ENCODE measurements around the gene COX6A1.
"Not testable (repeated sequence)": the region's sequence is repeated elsewhere in the genome, so short reads cannot be mapped to it uniquely, and the experiment has no call there.

Gene COX6A1

DNA sequence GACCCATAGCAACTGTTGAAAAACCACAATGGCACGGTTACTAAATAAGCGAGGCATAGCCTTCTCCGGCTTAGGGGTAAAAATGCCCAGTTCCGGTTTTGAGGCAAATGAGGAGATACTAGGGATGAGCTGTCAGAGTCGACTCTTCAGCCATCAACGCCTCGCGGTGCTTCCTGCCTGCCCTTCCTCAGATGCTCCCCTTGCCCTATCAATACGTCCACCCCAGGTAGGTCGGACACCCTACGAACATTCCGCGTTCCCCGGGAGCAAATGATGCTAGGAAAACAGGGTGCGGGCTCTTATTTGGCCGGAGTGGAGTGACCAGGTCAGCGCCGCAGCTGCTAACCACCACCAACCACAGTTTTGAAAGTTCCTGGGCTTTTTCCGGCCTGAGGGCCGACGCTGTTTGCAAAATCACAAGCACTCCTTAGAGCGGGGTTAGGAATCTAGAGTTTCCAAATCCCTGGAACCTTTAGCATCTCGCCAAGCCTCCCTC, 30.5 kb downstream of the COX6A1 start:
- peak; percentile 71 for DNase-seq (ENCODE audit: low read depth, low spot score)

DNA sequence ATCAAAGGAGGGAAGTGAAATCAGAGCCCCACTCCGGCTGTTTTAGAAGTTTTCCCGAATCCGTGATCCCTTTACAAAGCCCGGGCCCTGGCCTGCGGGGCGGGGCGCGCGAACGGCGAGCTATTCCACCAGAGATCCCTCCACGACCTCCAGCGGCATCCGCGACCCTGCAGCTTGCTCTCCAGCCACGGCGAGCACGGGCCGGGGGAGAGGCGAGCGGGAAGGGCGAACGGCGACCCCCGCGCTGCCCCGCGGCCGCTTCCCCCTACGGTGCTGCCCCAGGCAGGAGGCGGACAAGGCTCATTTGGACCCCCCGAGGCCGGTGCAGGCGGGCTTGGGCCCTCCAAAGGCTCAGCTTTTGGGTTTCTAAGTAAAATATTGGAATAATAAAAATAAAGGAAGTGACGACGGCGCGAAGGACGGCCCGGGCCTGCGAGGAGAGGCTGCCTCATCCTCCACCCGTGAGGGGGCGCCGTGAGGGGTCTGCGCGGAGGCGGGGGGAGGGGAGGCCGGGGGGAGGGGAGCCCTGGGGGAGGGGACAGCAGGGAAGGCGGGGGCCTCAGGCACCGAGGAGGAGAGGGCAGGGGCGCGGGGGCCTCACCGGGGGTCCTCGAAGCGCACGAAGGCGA, 31.0 kb downstream of the COX6A1 start:
- DNase-seq (ENCODE audit: low read depth, low spot score): no peak

DNA sequence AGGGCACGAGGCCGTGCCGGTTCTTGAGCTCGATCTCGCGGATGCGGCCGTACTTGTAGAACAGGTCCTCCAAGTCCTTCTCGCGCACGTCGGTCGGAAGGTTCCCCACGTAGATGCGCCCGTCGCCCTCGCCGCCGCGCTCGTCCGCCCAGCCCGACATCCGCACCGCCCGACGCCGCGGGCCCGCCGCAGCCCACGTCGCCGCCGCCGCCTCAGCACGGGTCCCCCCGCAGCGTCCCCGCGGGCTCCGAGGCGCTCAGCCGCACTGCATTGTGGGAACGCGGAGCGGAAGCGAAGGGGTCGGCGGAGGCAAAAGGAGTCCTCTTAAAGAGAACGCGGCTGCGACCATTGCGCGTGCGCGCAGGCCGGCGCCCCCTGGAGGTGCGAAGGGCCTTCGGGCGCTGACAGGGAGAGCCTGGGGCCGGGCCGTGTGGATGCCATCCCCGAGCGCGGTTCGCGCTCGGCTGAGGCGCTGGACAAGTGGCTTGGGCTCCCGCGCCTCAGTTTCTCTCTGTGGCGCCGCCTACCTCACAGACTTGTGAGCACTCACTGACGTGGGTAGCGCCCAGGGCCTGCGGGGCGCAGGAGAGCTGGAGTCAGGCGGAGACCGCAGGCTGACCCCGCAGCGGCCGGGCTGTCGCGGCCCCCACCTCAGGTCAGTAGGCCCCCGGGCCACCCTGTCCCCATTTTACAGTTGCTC, 31.7 kb downstream of the COX6A1 start, which contains the start of gene SRSF9:
Gene SRSF9, minus strand, starts transcription at position 299 of the 700 bp plus-strand sequence. Its CDS starts 139 bp downstream, at position 160.
- DNase-seq (ENCODE audit: low read depth, low spot score): peak; percentile 99

DNA sequence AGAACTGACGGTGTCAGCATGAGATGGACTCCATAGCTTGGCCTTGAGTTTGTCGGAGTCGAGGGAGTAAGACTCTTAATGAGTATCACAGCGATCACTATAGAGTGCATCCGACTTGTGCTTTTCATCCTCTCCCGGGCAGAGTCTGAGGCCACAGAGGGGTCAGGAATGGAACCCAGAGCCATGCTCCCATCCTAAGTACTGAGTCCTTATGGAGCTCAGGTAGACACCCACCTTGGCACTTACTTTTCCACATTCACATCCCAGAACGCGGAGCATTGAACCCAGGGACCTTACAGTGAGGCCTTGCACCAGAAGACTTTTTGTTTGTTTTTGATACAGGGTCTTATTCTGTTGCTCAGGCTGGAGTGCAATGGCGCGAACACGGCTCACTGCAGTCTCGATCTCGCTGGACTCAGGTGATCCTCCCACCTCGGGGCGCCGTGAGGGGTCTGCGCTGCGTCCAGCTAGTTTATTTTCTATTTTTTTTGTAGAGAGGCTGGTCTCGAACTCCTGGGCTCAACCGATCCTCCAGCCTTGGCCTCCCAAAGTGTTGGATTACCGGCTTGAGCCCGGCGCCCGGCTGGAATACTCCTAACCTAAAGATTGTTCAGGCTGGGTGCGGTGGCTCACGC, 32.4 kb downstream of the COX6A1 start:
- no peak for DNase-seq (ENCODE audit: low read depth, low spot score)

DNA sequence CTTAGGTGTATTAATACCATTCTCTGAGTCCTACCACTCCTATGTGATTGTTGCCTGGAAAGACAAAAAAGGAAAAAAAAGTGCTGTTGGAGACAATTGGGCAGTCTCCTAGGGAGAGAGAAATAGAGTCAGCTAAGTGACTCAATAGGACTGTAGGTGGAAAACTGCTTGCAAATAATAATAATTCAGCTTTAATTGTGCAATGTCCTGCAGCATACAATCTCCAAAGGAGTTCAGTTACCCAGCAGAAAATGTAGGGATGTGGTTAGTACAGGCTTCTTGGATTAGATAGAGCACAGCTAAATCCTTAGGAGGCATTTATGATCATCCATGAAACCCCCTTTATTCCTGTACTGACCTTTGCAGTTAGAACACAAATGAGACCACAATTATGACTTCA, 34.6 kb downstream of the COX6A1 start:
- DNase-seq (ENCODE audit: low read depth, low spot score): no peak

DNA sequence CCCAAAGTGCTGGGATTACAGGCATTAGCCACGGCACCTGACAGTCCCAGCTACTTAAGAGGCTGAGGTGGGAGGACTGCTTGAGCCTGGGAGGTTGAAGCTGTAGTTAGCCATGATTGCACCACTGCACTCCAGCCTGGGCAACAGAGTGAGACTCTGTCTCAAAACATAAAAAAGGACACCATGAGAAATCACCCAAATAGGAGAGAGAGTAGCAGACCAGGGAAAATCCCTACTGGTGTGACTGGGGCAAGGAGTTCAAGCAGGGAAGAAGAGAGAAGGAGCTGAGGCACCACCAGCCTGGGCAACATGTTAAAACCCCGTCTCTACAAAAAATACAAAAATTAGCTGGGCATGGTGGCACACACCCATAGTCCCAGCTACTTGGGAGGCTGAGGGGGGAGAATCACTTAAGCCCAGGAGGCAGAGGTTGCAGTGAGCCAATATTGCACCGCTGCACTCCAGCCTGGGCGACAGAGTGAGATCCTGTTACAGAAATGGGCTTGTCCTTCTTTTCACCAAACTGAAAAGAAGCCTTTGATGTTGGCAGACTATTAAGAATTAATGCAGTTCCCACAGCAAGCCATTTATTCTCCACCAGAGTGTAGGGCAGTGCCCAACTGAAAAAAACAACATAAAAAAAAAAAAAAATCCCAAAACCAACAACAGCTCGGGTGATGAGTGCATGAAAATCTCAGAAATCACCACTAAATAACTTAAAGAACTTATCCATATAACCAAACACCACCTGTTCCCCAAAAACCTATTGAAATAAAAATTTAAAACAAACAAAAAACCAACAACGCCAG, 36.1 kb downstream of the COX6A1 start:
- DNase-seq (ENCODE audit: low read depth, low spot score): no peak

DNA sequence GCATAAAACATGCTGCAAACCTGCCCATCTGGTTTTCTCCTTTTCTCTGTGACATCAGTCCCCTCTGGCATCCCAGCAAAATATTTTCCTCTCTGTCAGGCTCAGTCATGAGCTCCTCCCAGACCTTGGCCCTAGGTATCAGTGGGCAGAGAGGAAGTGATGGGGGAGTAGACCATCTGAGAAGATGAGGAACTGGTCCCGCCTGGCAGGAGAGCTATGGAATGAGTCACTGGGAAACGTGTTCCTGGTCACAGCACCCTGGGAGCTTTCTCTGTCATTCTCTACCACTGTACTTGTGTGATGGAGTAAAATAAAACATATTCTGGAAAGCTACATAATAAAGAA, 36.7 kb downstream of the COX6A1 start:
- peak; percentile 71 for DNase-seq (ENCODE audit: low read depth, low spot score)

DNA sequence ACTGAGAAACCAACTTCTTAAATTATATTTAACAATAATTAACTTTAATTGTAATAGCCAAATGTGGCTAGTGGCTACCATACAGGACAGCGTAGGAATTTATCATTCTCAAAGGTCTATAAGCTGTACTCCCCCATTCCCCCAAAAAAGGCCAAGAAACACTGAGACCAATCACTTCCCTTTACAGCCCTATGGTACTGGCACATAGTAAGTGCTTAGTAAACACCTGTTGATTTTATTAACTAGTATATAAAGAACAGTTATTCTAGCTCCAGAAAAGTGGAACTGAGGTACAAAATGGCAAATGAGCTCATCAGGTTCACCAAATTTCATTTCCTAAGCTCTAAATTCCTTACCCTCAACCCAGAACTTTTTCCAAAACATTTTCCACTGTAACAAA, 37.7 kb downstream of the COX6A1 start:
- no peak for DNase-seq (ENCODE audit: low read depth, low spot score)

DNA sequence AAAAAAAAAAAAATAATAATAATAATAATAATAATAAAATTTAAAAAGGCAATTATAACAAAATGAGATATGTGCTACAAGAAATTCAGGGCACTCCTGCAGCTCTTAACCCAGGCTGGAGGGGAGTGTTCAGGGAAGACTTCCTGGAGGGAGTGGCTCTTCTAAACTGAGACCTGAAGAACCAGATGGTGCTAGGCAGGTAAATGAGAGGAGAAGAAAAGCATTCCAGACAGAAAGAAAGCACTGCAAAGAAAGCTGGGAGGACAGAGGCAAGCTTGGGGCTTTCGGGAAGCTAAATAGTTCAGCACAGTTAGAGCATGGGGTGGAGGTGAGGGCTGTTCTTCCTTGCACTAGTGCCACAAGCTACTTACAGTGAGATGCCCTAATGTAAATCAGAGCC, 41.5 kb downstream of the COX6A1 start:
- DNase-seq (ENCODE audit: low read depth, low spot score): no peak

DNA sequence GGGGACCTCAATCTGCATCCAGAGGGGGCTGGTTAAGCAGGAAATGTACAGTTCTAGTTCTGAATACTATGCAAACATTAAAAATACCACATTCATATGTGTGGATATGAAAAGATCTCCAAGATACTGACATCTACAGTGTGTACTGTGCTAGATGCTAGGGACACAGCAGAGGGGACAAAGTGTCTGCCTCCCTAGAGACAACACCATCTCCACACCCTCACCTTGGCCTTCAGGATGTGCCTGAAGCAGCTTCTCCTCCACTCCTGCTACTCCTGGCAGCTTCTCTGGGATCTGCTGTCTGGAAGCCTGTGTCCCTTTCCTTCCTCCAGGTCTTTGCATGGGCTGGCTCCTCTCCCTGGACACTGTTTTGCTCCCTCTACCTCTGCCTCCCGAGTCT, 42.3 kb downstream of the COX6A1 start:
- DNase-seq (ENCODE audit: low read depth, low spot score): no peak

DNA sequence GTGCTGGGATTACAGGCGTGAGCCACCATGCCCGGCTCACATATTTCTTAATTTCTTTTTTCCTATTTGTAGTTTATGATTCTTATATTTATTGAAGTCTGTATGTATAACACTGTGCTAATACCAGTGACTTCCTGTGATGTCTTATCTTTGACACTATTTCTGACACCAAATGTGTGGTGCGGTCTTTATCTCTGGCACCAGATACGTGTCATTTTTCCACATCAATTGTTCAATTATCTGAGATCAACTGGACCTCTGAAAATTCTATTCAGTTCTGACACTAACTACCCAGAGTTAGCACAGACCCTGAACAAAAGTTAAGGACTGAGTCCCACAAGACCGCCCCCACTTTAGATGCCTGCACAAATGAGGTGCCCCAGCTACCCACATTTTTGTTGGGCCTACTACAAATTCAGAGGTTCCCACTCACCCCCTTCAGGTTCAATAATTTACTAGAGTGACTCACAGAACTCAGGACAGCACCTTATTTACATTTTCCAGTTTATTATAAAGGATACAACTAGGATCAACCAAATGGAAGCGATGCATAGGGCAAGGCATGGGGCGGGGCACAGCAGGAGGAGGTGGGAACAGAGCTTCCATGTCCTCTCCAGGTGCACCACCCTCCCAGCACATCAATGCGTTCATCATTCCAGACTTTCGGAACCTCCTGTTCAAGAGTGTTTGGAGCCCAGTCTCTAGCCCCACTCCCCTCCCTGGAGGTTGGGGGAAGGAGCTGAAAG, 43.3 kb downstream of the COX6A1 start:
- DNase-seq (ENCODE audit: low read depth, low spot score): no peak

DNA sequence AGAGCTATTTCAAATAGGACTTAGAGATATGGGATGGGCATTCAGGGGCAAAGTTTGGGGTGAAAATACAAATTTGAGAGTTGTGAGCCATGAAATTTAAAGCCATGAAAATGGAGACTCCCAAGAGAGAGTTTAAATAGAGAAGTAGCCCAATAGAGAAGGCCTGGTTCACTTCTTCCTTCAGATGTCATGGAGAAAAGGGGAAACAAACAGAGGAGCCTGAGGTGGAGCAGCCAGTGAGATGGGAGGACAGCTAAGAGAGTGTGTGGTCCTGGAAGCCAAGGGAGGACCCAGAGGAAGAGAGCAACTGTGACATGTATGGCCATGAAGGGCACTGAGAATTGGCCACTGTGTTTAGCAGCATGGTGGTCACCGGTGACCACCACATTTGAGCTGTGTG, 45.7 kb downstream of the COX6A1 start:
- no peak for DNase-seq (ENCODE audit: low read depth, low spot score)

DNA sequence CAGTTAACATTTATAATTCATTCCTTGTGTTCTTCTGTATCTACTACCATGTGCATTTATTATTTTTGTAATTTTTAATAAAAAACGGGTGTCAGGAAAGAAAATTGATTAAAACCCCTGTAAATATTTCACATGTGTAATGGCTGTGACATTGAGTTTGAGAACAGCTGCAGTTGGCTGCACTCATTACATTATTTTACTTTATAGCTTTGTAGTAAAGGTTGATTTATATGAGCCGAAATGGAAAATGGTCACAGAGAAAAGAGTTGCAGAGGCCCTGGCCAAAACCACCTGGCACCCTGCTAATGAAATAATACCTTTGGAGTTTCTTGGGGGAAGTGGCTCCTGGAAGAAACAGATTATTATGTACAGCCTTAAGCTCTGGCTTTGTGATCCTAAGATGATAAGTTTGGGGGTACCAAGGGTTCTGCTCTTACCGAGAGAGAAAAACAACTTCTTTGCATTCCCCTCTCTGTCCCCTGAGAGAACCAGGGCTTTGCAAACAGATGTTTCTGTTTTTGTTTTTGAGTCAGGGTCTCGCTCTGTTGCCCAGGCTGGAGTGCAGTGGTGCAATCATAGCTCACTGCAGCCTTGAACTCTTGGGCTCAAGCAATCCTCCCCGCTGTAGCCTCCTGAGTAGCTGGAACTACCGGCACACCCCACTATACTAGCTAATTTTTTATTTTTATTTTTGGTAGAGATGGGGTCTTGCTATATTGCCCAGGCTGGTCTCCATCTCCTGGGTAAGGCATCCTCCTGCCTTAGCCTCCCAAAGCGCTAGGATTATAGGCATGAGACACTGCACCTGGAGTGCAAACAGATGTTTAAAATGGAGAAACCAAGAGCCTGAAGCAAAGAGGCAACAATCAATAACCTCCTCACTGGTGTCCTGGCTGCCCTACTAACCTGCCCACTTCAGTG, 48.3 kb downstream of the COX6A1 start:
- DNase-seq (ENCODE audit: low read depth, low spot score): no peak

DNA sequence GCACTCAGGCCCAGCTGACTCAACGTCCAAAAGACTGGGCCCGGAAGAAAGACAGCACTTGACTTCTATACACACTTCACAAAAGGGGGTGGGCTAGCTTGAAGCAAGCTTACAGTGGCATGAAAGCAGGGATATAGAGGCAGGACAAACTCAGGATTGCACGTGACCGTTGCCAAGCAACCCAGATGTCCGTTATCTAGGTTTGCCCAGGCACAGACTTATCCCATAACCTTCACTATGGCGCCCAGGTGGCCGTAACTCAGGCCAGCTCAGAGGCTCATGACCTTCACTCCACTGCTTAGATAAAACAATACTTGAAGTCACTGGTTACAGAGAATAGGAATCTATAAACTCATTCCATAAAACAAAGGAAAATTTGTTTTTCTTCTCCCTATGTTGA, 49.6 kb downstream of the COX6A1 start:
- not testable (repeated sequence) for DNase-seq (ENCODE audit: low read depth, low spot score)

DNA sequence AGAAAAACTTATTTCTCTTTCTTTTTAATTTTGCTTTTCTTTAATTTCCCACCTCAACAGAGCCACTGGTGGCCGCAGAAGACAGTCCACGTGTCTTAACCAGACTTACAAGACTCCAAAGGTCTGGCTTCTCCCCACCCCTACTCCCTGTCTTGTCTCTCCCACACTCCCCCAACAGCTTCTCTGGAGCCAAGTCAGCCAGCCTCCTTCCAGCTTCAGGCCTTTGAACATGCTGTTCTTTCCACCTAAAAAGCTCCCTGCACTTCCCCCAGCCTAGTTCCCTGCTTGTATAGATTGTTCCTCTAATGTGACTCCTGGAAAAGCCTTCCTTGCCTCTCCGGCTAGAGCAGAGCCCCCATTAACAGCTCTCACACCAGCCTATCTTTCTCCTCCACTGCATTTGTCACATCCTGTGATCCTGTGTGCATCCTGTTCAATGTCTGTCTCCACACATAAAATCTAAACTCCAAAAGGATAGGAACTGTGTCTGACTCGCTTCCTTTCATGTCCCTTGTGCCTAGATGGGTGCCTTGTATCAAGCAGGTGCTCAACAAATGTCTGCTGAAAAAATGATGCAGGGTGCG, 50.2 kb downstream of the COX6A1 start:
- DNase-seq (ENCODE audit: low read depth, low spot score): no peak

DNA sequence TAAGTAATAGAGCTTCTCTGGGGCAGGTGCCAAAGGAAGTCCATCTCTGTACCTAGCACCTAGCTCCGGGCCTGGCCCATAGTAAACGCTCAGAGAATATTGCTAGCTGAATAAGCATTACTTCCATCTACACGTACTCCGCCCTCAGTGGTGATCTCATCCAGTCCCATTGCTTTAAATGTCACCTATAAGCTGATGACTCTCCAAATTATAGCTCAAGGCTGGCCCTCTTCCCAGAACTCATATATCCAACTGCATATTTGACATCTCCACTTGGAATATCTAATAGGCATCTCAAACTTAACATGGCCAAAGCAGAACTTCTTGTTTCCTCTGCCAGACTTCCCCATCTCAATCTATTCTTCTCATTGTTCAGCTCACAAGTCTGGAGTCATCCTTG, 51.1 kb downstream of the COX6A1 start:
- DNase-seq (ENCODE audit: low read depth, low spot score): no peak

DNA sequence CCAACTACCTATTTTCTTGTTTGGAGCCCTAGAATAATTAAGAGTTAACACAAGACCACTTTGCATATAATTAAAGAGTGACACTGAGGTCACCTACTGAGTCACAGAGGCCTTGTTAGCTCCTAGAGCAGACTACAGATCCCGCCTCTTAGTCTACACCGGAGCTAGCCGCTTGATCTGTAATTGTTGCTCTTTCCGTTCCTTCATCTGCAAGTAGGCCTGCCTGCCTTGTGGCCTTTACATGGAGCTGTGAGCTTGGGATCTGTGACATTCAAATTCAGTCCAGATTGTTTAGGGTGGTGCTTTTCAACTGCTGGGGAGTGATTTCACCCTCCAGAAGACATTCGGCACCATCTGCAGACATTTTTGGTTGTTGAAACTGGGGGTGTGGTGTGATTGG, 52.4 kb downstream of the COX6A1 start:
- no peak for DNase-seq (ENCODE audit: low read depth, low spot score)
